PC-3 (cell line): ENCODE measurements around the gene BTBD6. TPM values are rescaled to one million over a fixed set of nuclear protein-coding genes. Genes with fewer than 3 reads are reported as not detected.

ENCODE experiments used
- ATAC-seq: fragments of 200-7000 bp; cut with Tn5 transposase; 2 replicates; pipeline ENCODE4 v1.9.1; 2020; ENCODE audit warnings: mild to moderate bottlenecking, moderate library complexity
- BruUV-seq: library from RNA; stranded (reverse); fragments of 400-500 nt; replicated peaks from 2 replicates; lab custom pipeline; 2021; lab: Mats Ljungman, UMichigan
- CTCF ChIA-PET: fragments of 300-600 bp; sonication (Branson Sonifier 250); formaldehyde crosslinking; loops from one replicate; lab custom pipeline; 2022; ENCODE audit warnings: antibody characterized with exemption; lab: Charles Lee
- POLR2A ChIA-PET: fragments of 300-600 bp; sonication (Branson Sonifier 250); formaldehyde crosslinking; loops from one replicate; lab custom pipeline; 2022; ENCODE audit warnings: antibody characterized with exemption; ENCODE audit not compliant: unreplicated experiment; lab: Charles Lee
- DNase-seq: peaks from one replicate; pipeline ENCODE4 v3.0.0-alpha.2; 2015
- H2AFZ ChIP-seq: fragments of 300-600 bp; sonication (generic); 2 replicates; pipeline ENCODE4 v1.6.0; 2016; ENCODE audit warnings: antibody characterized with exemption, low read length
- H3F3A ChIP-seq: fragments of 300-600 bp; sonication (generic); one replicate; pipeline ENCODE4 v1.6.0; 2017; ENCODE audit warnings: antibody characterized with exemption, low read length, control low read depth, mild to moderate bottlenecking; ENCODE audit not compliant: unreplicated experiment
- H3K27ac ChIP-seq: fragments of 300-600 bp; sonication (generic); 2 replicates; pipeline ENCODE4 v1.5.1; 2016; ENCODE audit warnings: mild to moderate bottlenecking, low read length
- H3K27me3 ChIP-seq: fragments of 300-600 bp; sonication (generic); 2 replicates; pipeline ENCODE4 v1.6.1; 2016; ENCODE audit warnings: low read length, mixed read lengths
- H3K36me3 ChIP-seq: fragments of 300-600 bp; sonication (generic); 2 replicates; pipeline ENCODE4 v1.6.1; 2016; ENCODE audit warnings: low read depth, mixed run types, low read length, mixed read lengths
- H3K4me1 ChIP-seq: fragments of 300-600 bp; sonication (generic); 2 replicates; pipeline ENCODE4 v1.5.1; 2016; ENCODE audit warnings: low read length; ENCODE audit not compliant: insufficient read depth
- H3K4me2 ChIP-seq: fragments of 300-600 bp; sonication (generic); 2 replicates; pipeline ENCODE4 v1.6.0; 2016; ENCODE audit warnings: low read length
- H3K4me3 ChIP-seq: fragments of 300-600 bp; sonication (generic); 2 replicates; pipeline ENCODE4 v1.5.1; 2016; ENCODE audit warnings: mild to moderate bottlenecking, low read length, mixed read lengths
- H3K79me2 ChIP-seq: fragments of 300-600 bp; sonication (generic); 2 replicates; pipeline ENCODE4 v1.6.1; 2017; ENCODE audit warnings: low read length, mixed read lengths
- H3K9ac ChIP-seq: fragments of 300-600 bp; sonication (generic); 2 replicates; pipeline ENCODE4 v1.6.0; 2016; ENCODE audit warnings: mild to moderate bottlenecking, low read length
- H3K9me2 ChIP-seq: fragments of 300-600 bp; sonication (generic); replicated peaks from 2 replicates; pipeline ENCODE4 v1.6.1; 2016; ENCODE audit warnings: mixed run types, low read length, mixed read lengths
- H3K9me3 ChIP-seq: fragments of 300-600 bp; sonication (generic); 2 replicates; pipeline ENCODE4 v1.6.1; 2016; ENCODE audit warnings: low read length, mixed read lengths
- H4K20me1 ChIP-seq: fragments of 300-600 bp; sonication (generic); 2 replicates; pipeline ENCODE4 v1.6.1; 2016; ENCODE audit warnings: low read length, mixed read lengths
- EZH2 ChIP-seq: fragments of 300-600 bp; sonication (generic); IDR thresholded peaks from one replicate; pipeline ENCODE4 v1.6.1; 2017; ENCODE audit warnings: antibody characterized with exemption, mild to moderate bottlenecking, low read length; ENCODE audit not compliant: unreplicated experiment
- EZH2phosphoT487 ChIP-seq: fragments of 300-600 bp; sonication (generic); IDR thresholded peaks from 2 replicates; pipeline ENCODE4 v1.6.1; 2018; ENCODE audit warnings: mild to moderate bottlenecking, antibody characterized with exemption, low read length, borderline replicate concordance
- intact Hi-C: fragments of 100-400 bp; cut with micrococcal nuclease; formaldehyde crosslinking; loops from 2 replicates; pipeline ENCODE4 v1.9.0; 2023
- total RNA-seq: library from RNA; depleted of rRNA; stranded (reverse); fragments of >200 nt; gene quantifications from 2 replicates; pipeline ENCODE4 v1.2.3, GENCODE V29; 2014
- TF ChIP-seq, protein P1 (sequence below): fragments of 300-600 bp; sonication (generic); conservative IDR thresholded peaks from 2 replicates; pipeline ENCODE4 v1.5.1; 2017; ENCODE audit warnings: antibody characterized with exemption, low read depth, mild to moderate bottlenecking, low read length

The BTBD6 gene
- total RNA-seq, 1 experiment from 2014 or later: 104 TPM

DNA sequence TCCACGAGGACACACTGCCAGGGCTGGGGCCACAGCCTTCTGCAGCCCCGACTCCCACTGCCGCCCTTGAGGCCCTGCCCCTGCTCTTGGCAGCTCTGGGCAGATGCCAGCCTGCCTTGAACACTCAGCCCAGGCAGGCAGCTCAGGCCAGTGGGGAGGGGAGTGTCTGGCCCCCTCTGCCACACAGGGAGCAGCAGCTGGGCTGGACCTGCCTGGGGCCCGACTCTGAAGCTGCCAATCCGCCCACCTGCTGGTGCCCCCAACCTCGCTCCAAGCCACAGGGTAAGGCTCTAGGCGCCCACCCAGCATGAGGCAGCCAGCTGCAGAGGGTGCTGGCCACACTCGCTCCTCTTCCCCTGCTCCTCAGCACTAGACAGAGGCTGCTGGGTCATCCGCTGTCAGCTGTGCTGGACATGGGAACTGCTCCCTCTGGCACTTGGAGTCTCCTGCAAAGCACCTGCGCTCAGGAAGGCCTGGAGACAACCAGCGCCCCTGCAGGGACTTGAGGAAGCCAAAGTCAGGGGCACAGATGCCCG lies 42.6 kb upstream of the BTBD6 start:
- no TSS peak for BruUV-seq
- Histone ChIP-seq H3K9me3 (no peaks in the 10 kb centered on the region), H3K4me2 (no peak overlapping the region), H3K9ac (no peak overlapping the region), H3K79me2 (no peaks in the 10 kb centered on the region), H3K36me3 (no peaks in the 10 kb centered on the region), H3K9me2 (no peaks in the 10 kb centered on the region), H3K4me1 (peaks cover 24% of the 10 kb centered on the region), H2AFZ (no peak overlapping the region), H3K27me3 (no peaks in the 10 kb centered on the region), H4K20me1 (no peaks in the 10 kb centered on the region), H3K4me3 (no peak overlapping the region), H3K27ac (no peak overlapping the region), H3F3A (no peaks in the 10 kb centered on the region)
- DNase-seq (no peak), ATAC-seq (peak; percentile 4; the same call in 1 of the 2 replicates)
- ChIA-PET CTCF (no interaction called here), POLR2A (interaction anchor here (0.6 kb wide), 1 partner anchor 51 kb away, joined by 6 read pairs; no protein-coding TSS in a partner anchor)
- intact Hi-C loops: no loop called here
- no peak for TF ChIP-seq EZH2phosphoT487
- no peak for TF ChIP-seq EZH2
- TF ChIP-seq, protein P1, sequence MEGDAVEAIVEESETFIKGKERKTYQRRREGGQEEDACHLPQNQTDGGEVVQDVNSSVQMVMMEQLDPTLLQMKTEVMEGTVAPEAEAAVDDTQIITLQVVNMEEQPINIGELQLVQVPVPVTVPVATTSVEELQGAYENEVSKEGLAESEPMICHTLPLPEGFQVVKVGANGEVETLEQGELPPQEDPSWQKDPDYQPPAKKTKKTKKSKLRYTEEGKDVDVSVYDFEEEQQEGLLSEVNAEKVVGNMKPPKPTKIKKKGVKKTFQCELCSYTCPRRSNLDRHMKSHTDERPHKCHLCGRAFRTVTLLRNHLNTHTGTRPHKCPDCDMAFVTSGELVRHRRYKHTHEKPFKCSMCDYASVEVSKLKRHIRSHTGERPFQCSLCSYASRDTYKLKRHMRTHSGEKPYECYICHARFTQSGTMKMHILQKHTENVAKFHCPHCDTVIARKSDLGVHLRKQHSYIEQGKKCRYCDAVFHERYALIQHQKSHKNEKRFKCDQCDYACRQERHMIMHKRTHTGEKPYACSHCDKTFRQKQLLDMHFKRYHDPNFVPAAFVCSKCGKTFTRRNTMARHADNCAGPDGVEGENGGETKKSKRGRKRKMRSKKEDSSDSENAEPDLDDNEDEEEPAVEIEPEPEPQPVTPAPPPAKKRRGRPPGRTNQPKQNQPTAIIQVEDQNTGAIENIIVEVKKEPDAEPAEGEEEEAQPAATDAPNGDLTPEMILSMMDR: no peak

DNA sequence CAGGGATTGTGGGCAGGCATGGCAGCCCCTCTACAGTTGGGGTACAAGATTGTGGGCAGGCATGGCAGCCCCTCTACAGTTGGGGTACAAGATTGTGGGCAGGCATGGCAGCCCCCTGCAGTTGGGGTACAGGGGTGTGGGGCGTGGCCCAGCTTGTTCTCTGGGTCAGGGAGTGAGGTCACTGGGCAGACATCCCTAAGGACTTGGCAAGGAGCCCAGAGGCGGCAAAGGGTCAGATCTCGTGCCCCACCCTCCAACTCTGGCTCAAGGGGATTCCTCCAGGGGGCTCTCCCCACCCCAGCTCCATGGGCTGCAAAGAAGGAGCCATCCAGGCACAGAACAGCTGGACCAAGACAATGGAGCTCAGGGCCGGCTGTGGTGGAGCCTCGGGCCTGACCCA lies 41.5 kb upstream of the BTBD6 start:
- DNase-seq: no peak
- Histone ChIP-seq H3K36me3 (no peaks in the 10 kb centered on the region), H3K4me2 (no peak overlapping the region), H3K9ac (no peak overlapping the region), H3K4me1 (peaks cover 24% of the 10 kb centered on the region), H3K4me3 (no peak overlapping the region), H3K27ac (no peak overlapping the region), H2AFZ (no peak overlapping the region), H4K20me1 (no peaks in the 10 kb centered on the region), H3K9me2 (no peaks in the 10 kb centered on the region), H3K9me3 (no peaks in the 10 kb centered on the region), H3F3A (no peaks in the 10 kb centered on the region), H3K27me3 (no peaks in the 10 kb centered on the region), H3K79me2 (no peaks in the 10 kb centered on the region)
- no peak for ATAC-seq
- TF ChIP-seq, protein P1: no peak
- no peak for TF ChIP-seq EZH2
- no peak for TF ChIP-seq EZH2phosphoT487
- POLR2A ChIA-PET: no interaction called here
- intact Hi-C loops: no loop called here
- no TSS peak for BruUV-seq
- CTCF ChIA-PET: interaction anchor here (0.6 kb wide), 2 partner anchors 304 to 318 kb away, joined by 4 to 6 read pairs; no protein-coding TSS in a partner anchor

DNA sequence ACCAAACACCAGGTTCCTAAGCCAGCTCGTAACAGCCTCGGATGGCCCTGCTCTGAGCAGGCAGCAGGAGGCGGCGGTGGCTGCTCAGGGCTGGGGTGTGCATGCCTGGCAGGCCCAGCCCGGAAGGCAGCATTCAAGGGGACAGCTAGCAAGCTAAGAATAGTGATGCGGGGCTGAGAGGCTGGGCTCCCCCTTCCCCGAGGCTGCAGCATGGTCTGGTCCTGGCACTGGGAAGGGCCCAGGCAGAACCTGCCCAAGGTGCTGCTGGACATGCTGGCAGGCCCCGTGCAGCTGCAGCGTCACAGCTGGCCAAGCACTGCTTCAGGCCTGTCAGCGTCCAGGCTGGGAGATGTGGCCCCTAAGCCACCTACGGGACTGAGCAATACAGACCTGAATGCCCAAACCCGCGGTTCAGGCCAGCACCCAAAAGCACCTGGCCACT lies 40.9 kb upstream of the BTBD6 start:
- H3K4me2 ChIP-seq: no peak overlapping the region
- intact Hi-C loops: no loop called here
- H3K4me3 ChIP-seq: no peak overlapping the region
- H2AFZ ChIP-seq: no peak overlapping the region
- H3K9me2 ChIP-seq: no peaks in the 10 kb centered on the region
- BruUV-seq: no TSS peak
- no peaks in the 10 kb centered on the region for H4K20me1 ChIP-seq
- DNase-seq (no peak), ATAC-seq (no peak)
- TF ChIP-seq EZH2phosphoT487: no peak
- TF ChIP-seq, protein P1: no peak; the same call in 1 of the 2 replicates
- TF ChIP-seq EZH2: no peak
- POLR2A ChIA-PET: no interaction called here
- peaks cover 24% of the 10 kb centered on the region for H3K4me1 ChIP-seq
- no peak overlapping the region for H3K9ac ChIP-seq
- no peaks in the 10 kb centered on the region for H3K9me3 ChIP-seq
- H3K79me2 ChIP-seq: no peaks in the 10 kb centered on the region
- H3K27me3 ChIP-seq: no peaks in the 10 kb centered on the region
- no peaks in the 10 kb centered on the region for H3F3A ChIP-seq
- no peak overlapping the region for H3K27ac ChIP-seq
- CTCF ChIA-PET: interaction anchor here (0.6 kb wide), 2 partner anchors 304 to 318 kb away, joined by 4 to 6 read pairs; no protein-coding TSS in a partner anchor
- H3K36me3 ChIP-seq: no peaks in the 10 kb centered on the region
